ENCODE measurements around the gene UTP15. TPM values are rescaled to one million over a fixed set of nuclear protein-coding genes. Genes with fewer than 3 reads are reported as not detected.

The UTP15 gene
- total and polyA plus RNA-seq, 10 of the 15 experiments (the other 5 are each of a cell fraction or from before 2014, with no cell fraction given) = 22.5 to 39.4 (median 29.6) TPM

- TF ChIP-seq CBX5 (IDR thresholded peaks at IDR 0.05; ENCODE audit: low read depth) = no peak
- no peak for TF ChIP-seq TCF7 (IDR thresholded peaks at IDR 0.05; ENCODE audit: borderline replicate concordance)
- peak; percentile 57 for TF ChIP-seq MYC (IDR thresholded peaks at IDR 0.05; ENCODE audit: insufficient read depth, insufficient read length, insufficient replicate concordance, low read length, severe bottlenecking)
- TF ChIP-seq MTA3 (IDR thresholded peaks at IDR 0.05; ENCODE audit: borderline replicate concordance, low read length) = no peak; the same call in 1 of the 2 replicates
- TF ChIP-seq PML (IDR thresholded peaks at IDR 0.05; ENCODE audit: low read length) = 0 out of 2 replicates have a peak, but pooled peaks have one; percentile 54
- no peak; the same call in 1 of the 2 replicates for TF ChIP-seq ZNF207 (IDR thresholded peaks at IDR 0.05; ENCODE audit: borderline replicate concordance)
- TF ChIP-seq HDAC2 (IDR thresholded peaks at IDR 0.05) = no peak
- peak; percentile 96 for TF ChIP-seq NBN (IDR thresholded peaks at IDR 0.05)
- TF ChIP-seq NFYB (IDR thresholded peaks at IDR 0.05; ENCODE audit: insufficient read depth, low read depth, low read length) = no peak
- TF ChIP-seq REST (IDR thresholded peaks at IDR 0.05; ENCODE audit: low read depth, low read length) = 0 out of 2 replicates have a peak, but pooled peaks have one; percentile 25
- TF ChIP-seq CHD1 (IDR thresholded peaks at IDR 0.05; ENCODE audit: low read depth, low read length) = no peak
- TF ChIP-seq TCF3 (IDR thresholded peaks at IDR 0.05; ENCODE audit: borderline replicate concordance, insufficient read depth, low read depth, low read length) = no peak; the same call in 1 of the 2 replicates
- peak; percentile 48 for TF ChIP-seq RUNX3 (IDR thresholded peaks at IDR 0.05; ENCODE audit: low read length)
- TF ChIP-seq BHLHE40 (IDR thresholded peaks at IDR 0.05; ENCODE audit: borderline replicate concordance in 1 of 2, low read depth in 2 of 2, low read length in 1 of 2) = peak; percentile 67 to 84; a peak in 2 of 4 replicates
- TF ChIP-seq RBBP5 (conservative IDR thresholded peaks at IDR 0.05) = peak; percentile 79
- no peak for TF ChIP-seq CEBPB (IDR thresholded peaks at IDR 0.05; ENCODE audit: borderline replicate concordance in 1 of 2, low read depth in 2 of 2, low read length in 2 of 2)
- peak; percentile 89 for TF ChIP-seq POLR2AphosphoS5 (IDR thresholded peaks at IDR 0.05; ENCODE audit: low read length)
- TF ChIP-seq, protein P1, sequence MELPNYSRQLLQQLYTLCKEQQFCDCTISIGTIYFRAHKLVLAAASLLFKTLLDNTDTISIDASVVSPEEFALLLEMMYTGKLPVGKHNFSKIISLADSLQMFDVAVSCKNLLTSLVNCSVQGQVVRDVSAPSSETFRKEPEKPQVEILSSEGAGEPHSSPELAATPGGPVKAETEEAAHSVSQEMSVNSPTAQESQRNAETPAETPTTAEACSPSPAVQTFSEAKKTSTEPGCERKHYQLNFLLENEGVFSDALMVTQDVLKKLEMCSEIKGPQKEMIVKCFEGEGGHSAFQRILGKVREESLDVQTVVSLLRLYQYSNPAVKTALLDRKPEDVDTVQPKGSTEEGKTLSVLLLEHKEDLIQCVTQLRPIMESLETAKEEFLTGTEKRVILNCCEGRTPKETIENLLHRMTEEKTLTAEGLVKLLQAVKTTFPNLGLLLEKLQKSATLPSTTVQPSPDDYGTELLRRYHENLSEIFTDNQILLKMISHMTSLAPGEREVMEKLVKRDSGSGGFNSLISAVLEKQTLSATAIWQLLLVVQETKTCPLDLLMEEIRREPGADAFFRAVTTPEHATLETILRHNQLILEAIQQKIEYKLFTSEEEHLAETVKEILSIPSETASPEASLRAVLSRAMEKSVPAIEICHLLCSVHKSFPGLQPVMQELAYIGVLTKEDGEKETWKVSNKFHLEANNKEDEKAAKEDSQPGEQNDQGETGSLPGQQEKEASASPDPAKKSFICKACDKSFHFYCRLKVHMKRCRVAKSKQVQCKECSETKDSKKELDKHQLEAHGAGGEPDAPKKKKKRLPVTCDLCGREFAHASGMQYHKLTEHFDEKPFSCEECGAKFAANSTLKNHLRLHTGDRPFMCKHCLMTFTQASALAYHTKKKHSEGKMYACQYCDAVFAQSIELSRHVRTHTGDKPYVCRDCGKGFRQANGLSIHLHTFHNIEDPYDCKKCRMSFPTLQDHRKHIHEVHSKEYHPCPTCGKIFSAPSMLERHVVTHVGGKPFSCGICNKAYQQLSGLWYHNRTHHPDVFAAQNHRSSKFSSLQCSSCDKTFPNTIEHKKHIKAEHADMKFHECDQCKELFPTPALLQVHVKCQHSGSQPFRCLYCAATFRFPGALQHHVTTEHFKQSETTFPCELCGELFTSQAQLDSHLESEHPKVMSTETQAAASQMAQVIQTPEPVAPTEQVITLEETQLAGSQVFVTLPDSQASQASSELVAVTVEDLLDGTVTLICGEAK (IDR thresholded peaks at IDR 0.05; ENCODE audit: borderline replicate concordance) = peak; percentile 84; the same call in 1 of the 2 replicates
- TF ChIP-seq, protein P2, sequence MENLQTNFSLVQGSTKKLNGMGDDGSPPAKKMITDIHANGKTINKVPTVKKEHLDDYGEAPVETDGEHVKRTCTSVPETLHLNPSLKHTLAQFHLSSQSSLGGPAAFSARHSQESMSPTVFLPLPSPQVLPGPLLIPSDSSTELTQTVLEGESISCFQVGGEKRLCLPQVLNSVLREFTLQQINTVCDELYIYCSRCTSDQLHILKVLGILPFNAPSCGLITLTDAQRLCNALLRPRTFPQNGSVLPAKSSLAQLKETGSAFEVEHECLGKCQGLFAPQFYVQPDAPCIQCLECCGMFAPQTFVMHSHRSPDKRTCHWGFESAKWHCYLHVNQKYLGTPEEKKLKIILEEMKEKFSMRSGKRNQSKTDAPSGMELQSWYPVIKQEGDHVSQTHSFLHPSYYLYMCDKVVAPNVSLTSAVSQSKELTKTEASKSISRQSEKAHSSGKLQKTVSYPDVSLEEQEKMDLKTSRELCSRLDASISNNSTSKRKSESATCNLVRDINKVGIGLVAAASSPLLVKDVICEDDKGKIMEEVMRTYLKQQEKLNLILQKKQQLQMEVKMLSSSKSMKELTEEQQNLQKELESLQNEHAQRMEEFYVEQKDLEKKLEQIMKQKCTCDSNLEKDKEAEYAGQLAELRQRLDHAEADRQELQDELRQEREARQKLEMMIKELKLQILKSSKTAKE (IDR thresholded peaks at IDR 0.05; ENCODE audit: low read depth, poor library complexity, severe bottlenecking) = peak; percentile 82
These were observed at the start of gene UTP15, which contains the start of gene ANKRA2 (continued) for GRCh38 chr5:73565139-73565968.

All from GM12878 (cell line).